Subcutaneous preadipocyte (primary cell): ENCODE data around the gene HPS5. TPM values are rescaled to one million over a fixed set of nuclear protein-coding genes. Genes with fewer than 3 reads are reported as not detected.

Experiments used
- small RNA-seq: library from RNA; depleted of rRNA; stranded (forward); fragments of <200 nt; gene quantifications from one replicate; pipeline ENCODE3, GENCODE V24; 2012
- total RNA-seq: library from RNA; depleted of rRNA; stranded (reverse); fragments of >200 nt; gene quantifications from 2 replicates; pipeline ENCODE4 v1.2.3, GENCODE V29; 2012

The HPS5 gene, protein sequence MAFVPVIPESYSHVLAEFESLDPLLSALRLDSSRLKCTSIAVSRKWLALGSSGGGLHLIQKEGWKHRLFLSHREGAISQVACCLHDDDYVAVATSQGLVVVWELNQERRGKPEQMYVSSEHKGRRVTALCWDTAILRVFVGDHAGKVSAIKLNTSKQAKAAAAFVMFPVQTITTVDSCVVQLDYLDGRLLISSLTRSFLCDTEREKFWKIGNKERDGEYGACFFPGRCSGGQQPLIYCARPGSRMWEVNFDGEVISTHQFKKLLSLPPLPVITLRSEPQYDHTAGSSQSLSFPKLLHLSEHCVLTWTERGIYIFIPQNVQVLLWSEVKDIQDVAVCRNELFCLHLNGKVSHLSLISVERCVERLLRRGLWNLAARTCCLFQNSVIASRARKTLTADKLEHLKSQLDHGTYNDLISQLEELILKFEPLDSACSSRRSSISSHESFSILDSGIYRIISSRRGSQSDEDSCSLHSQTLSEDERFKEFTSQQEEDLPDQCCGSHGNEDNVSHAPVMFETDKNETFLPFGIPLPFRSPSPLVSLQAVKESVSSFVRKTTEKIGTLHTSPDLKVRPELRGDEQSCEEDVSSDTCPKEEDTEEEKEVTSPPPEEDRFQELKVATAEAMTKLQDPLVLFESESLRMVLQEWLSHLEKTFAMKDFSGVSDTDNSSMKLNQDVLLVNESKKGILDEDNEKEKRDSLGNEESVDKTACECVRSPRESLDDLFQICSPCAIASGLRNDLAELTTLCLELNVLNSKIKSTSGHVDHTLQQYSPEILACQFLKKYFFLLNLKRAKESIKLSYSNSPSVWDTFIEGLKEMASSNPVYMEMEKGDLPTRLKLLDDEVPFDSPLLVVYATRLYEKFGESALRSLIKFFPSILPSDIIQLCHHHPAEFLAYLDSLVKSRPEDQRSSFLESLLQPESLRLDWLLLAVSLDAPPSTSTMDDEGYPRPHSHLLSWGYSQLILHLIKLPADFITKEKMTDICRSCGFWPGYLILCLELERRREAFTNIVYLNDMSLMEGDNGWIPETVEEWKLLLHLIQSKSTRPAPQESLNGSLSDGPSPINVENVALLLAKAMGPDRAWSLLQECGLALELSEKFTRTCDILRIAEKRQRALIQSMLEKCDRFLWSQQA
- total RNA-seq: 18.7 and 30.7 TPM in 2 replicates

GRCh38 chr11:18321969-18322711 is at the start of gene HPS5, which contains the start of gene GTF2H1:
Gene HPS5 (minus strand): TSS chr11:18322140. CDS start chr11:18317858, 4,282 bp downstream.
Gene GTF2H1 (plus strand): TSS chr11:18322567. CDS start chr11:18333075, 10,508 bp downstream.

DNA sequence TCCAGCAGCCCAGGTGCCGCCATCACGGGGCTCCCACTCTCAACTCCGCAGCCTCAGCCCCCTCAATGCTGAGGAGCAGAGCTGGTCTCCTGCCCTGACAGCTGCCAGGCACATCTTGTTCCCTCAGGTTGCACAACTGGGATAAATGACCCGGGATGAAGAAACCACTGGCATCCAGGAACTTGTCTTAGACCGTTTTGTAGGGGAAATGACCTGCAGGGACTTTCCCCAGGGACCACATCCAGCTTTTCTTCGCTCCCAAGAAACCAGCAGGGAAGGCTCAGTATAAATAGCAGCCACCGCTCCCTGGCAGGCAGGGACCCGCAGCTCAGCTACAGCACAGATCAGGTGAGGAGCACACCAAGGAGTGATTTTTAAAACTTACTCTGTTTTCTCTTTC is 56.0 kb downstream of the HPS5 start, which contains the start of gene SAA1:
TSS of gene SAA1 (plus strand) at position 316 of the 400 bp plus-strand sequence. CDS start 624 bp downstream, outside the sequence.

DNA sequence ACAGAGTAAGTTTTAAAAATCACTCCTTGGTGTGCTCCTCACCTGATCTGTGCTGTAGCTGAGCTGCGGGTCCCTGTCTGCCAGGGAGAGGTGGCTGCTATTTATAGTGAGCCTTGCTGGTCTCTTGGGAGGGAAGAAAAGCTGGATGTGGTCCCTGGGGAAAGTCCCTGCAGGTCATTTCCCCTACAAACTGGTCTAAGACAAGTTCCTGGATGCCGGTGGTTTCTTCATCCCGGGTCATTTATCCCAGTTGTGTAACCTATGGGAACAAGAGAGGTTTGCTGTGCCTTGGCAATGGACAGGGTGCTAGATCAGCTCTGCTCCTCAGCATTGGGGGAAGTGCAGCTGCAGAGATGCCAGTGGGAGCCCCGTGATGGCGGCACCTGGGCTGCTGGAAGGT is 73.4 kb downstream of the HPS5 start, which contains the start of gene SAA2:
TSS of gene SAA2 (minus strand) at position 108 of the 400 bp plus-strand sequence. CDS start 657 bp downstream, outside the sequence.

GRCh38 chr11:18236664-18237356 is 85.1 kb downstream of the HPS5 start, which contains the start of gene SAA4:
Gene SAA4 (minus strand): TSS chr11:18236802. CDS start chr11:18235926, 876 bp downstream.

Small RNA genes lying within 50 kb of the gene (small RNA-seq; reads per million reads assigned to genes)
- gene RNA5SP333: not detected
- gene RNA5SP334: not detected

Other genes with a start within 250 kb of the HPS5 start
- gene SAAL1, start 216.1 kb downstream of the HPS5 start, total RNA-seq: 22.8 and 24.2 TPM in 2 replicates
- gene MRGPRX3, start 189.6 kb downstream of the HPS5 start, total RNA-seq: not detected in 2 replicates
- not detected in 2 replicates for gene MRGPRX4, start 149.3 kb downstream of the HPS5 start, total RNA-seq
- not detected in 2 replicates for gene SAA4, start 85.3 kb downstream of the HPS5 start, total RNA-seq
- gene SAA2, start 73.5 kb downstream of the HPS5 start, total RNA-seq: not detected in 2 replicates
- gene SAA1, start 55.9 kb downstream of the HPS5 start, total RNA-seq: not detected in 2 replicates
- gene GTF2H1, start 427 bp upstream of the HPS5 start, total RNA-seq: 76.8 and 80.9 TPM in 2 replicates
- 755 and 862 TPM in 2 replicates for gene LDHA, start 72.4 kb upstream of the HPS5 start, total RNA-seq
- 0.78 TPM in 1 of 2 replicates, not detected in the other for gene LDHC, start 90.2 kb upstream of the HPS5 start, total RNA-seq
- gene LDHAL6A, start 133.7 kb upstream of the HPS5 start, total RNA-seq: not detected in 2 replicates
- 37.5 and 45.6 TPM in 2 replicates for gene TSG101, start 204.8 kb upstream of the HPS5 start, total RNA-seq